HG02588 (cell line): ENCODE measurements around the gene FRS2.
"Not testable (repeated sequence)": the region's sequence is repeated elsewhere in the genome, so short reads cannot be mapped to it uniquely, and the experiment has no call there.

Experiments used
- ATAC-seq: cut with Tn5 transposase; IDR thresholded peaks from one replicate; pipeline ENCODE4 v1.9.1; 2021; ENCODE audit warnings: mild to moderate bottlenecking, moderate library complexity; ENCODE audit not compliant: unreplicated experiment

The FRS2 gene

GRCh38 chr12:69470189-69471075 lies at the start of gene FRS2:
TSS of gene FRS2 (plus strand) at chr12:69470388. CDS start at chr12:69569031, 98,643 bp downstream.
- ATAC-seq = peak; percentile 98

DNA sequence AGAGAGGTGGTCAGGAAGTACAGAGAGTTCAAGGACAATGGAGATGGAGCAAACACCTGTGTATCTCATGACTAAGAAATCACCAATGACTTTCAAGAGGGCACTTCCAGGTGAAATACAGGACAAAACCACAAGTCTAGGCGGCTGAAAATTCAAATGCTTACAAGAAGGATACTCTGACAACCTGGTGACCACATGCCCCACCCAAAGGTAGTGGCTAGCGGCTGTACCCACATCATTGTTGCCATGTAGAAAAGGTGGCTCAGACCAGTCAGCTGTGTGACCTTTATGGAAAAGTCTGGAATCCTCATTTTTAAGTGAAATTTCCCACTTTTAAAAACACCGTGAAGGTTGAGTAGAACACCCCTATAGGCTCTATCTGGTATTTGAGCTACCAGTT lies 48.6 kb upstream of the FRS2 start:
- ATAC-seq = no peak

DNA sequence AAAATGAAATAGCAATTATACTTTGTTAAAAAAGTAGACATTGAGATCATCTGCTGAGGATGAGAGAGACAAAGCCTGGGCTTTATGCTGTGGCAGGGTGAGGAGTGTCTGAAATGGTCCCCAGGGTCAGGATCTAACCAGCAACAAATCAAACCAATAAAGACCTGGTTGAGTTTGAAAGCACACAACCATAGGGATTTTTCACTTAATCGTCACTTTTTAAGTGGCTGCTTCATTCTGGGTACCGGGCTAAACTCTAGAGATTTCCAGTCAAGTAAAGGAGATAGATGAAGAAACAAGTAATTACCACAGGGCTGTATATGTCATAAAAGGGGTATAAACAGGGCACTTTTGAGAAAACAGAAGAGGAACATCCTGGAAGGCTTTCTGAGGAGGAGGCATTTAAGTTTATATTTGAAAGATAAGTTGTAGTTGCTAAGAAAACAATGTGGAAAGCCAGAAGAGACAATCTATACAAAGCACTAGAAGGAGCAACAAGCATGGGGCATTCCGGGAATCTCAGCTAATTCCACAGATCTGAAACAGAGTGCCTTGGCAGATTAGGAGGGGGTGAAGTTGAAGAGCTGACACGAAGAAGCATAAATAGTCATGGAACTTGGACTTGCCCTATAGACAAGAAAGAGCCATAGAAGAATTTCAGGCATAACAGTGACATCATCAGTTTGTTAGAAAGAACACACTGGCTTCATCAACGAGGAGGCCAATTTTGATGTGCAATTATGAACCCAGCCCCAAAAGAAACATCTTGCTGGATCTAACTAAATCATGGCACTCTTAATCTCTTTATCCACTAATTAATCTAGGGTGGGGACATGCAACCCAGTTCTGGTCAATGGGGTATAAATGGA lies 46.9 kb upstream of the FRS2 start:
- ATAC-seq = no peak

GRCh38 chr12:69425417-69425816 lies 44.8 kb upstream of the FRS2 start:
- no peak for ATAC-seq

DNA sequence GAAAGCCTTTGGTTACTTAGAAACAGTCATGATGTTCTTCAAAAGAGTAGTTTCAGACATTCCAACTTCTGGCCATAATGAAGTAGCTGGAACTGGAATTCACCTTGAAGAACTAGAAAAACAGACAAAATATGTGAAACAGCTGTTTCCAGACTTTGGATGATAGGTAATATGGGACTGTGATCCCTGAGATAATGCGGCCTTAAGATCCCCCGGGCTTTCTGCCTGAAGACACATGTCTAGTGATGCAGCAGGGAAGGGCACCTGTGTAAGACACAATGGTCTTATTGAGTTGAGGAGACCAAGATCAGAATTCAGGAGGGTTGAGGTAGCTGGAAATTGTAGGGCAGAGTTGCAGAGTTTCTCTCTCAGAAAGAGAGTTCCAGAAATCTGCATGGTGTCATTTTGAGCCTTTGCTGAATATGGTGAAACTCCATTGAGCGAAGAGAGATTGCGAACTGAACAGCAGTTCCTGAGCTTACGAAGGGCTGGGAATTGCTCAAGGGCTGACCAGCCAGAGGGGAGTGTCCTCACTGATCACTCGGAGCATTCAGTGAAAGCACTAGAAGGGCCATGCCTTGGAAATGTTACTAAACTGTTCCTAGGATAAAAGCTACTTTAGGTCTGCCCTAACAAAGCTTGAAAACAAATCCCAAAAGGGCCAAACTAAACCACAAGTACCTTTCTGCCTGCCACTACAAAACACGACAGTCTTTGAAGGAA lies 41.7 kb upstream of the FRS2 start:
- no peak for ATAC-seq

- no peak for ATAC-seq
These were observed 39.1 kb upstream of the FRS2 start for GRCh38 chr12:69430942-69431590.

DNA sequence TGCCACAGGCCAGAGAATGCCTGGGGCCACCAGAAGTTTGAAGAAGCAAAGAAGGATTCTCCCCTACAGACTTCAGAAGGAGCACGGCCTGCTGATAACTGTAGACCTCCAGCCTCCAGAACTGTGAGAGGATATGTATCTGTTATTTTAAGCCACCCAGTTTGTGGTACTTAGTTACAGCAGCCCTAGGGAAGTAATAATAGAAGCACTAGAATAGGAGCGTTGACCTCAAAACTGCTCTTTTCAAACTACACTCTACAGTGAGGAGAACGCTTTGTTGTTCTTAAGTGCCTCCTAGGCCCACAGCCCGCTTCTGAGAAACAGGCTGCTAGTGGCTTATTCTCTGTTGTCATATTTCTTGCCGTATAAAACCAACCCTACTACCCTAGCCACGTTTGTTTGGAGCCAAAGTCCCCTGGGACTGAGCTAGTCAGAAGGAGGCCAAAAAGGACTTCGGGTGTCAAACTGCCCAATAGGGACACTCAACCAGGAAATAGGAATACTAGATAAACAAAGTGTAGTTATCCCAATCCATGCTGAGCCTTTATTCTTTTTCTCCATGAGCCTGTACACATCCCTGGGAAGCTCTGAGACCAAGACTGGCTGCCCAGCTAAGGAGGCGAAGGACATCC lies 38.5 kb upstream of the FRS2 start:
- no peak for ATAC-seq

- no peak for ATAC-seq
These were observed 36.5 kb upstream of the FRS2 start for GRCh38 chr12:69433653-69434052.

- ATAC-seq = no peak
These were observed 34.5 kb upstream of the FRS2 start for GRCh38 chr12:69435644-69436043.

DNA sequence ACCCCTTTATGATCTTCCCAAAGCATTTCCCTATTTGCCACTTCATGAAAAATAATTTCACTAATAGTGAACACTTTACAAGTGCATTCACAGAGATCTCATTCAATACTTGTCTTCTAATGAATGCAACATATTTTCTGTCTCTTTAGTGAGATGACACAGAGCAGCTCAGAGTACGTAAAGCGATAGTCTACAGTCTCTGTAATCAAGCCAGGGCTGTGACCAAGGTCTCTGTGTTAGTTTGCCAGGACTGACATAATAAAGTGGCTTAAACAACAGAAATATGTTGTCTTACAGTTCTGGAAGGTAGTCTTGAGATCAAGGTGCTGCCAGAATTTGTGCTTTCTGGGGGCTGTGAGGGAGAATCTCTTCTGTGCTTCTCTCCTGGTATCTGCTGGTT lies 33.1 kb upstream of the FRS2 start:
- ATAC-seq = no peak

DNA sequence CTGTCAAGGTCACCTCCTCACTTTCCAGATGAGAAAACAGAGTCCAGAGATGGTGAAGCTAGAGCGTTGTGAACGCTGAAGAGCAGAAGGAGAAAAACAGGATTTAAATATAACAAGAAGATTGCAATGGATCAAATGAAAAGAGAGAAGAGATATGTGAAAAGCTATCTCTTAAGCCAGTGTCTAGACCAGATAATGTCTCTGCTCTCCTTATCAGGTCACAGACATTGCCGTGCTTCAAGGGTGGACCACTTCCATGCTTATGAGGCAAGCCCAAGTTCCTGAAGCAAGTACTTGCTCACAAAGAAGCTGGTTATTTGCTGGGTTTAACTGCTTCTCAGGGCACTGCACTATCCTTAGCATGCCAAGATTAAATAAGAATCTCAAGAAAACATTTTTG lies 31.6 kb upstream of the FRS2 start:
- ATAC-seq = no peak

DNA sequence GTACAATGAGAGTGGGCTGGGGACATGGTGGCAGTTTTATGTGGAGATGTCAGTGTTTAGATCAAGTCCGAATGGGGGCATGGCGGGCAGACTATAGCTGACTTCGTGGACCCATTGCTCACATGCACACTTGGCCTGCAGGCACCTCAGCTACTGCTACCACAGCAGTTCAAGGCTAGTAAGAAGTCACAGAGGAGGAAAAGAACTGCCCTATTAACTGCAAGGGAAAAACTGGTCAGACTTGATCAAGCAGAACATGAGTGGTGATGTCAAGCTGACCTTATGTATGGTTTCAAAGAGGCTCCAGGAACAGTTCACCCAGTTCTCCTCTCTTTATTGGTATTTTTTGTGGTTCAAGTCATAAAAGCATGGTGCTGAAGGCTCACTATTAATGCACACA lies 30.2 kb upstream of the FRS2 start:
- ATAC-seq = no peak

DNA sequence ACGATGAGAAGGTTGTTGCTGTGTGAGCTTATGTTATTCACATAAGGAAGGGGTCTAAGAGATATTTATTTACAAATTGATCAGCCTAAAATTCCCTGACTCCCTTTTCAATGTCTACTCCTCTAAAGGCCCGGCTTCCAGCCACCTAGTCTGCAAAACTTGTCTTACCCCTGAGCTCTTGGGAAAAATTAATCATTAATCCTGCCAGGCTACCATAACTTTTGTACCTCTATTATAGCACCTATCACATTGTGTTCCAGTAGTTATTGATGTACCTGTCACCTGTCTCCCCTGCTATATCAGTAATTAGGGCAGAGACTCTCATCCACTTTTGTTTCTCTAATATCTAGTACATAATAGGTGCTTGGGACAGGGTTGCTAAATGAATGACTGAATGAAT lies 29.3 kb upstream of the FRS2 start:
- ATAC-seq = no peak

DNA sequence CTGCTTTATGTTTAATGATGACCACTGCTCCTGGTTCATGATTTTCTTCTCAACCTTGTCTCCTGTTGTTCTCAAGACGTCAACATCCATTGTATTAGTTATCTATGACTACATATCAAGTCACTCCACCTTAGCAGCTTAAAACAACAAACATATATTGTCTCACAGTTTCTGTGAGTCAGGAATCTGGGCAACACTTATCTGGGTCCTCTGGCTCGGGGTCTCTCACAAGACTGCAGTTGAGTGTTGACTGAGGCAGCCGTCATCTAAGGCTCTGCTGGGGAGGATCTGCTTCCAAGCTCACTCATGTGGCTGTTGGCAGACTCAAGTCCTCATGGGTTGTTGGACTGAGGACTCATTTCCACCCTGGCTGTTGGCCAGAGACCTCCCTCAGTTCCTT lies 27.3 kb upstream of the FRS2 start:
- ATAC-seq = no peak

- no peak for ATAC-seq
These were observed 26.3 kb upstream of the FRS2 start for GRCh38 chr12:69443916-69444315.

GRCh38 chr12:69447892-69448291 lies 22.3 kb upstream of the FRS2 start:
- no peak for ATAC-seq

- not testable (repeated sequence) for ATAC-seq
These were observed 17.5 kb upstream of the FRS2 start for GRCh38 chr12:69452598-69453132.

GRCh38 chr12:69456239-69456638 lies 13.9 kb upstream of the FRS2 start:
- no peak for ATAC-seq

DNA sequence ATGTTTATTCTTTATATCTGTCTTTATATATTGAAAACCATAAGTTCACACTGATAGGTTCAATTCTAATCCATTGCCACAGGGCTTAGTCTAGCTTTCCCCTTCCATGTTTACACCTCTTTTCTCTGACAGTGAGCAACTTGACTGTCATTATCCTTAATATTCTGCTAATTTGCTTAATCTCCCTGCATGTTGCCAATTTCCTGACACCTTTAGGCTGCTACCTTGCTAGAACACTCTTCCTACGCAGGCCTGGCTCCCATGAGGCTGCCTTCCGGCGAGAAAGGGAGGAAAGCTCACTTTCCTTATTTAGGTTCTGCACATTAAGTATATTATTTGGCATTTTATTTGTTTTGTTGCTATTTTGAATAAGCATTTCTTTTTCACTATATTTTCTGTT lies 12.8 kb upstream of the FRS2 start:
- no peak for ATAC-seq

DNA sequence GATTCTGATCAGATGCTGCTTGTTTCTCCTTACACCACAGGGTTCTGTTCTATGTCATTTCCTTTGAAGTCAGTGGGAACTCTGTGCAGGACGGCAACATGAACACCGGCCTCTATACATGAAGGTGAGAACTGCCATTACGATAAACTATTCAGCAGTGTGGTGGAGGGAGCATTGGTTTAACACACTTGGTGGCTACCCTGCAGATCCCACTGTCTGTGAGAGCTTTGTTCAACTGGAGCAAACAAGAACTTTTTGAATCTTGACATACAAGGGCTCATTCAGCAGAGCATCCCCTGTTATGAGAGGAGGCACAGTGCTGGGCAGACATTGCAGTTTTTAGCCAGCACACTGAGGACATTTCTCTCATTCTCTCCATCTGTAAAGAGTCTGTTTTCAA lies 10.7 kb upstream of the FRS2 start:
- no peak for ATAC-seq
